Activated T-helper 17 cell treated with anti-CD3 and anti-CD28 coated beads, Interleukin-2, amount 50 U/mL, for 72 hours (primary cell): Measurements from ENCODE around the gene CRB1. TPM values are rescaled to one million over a fixed set of nuclear protein-coding genes. Genes with fewer than 3 reads are reported as not detected.
A peak's percentile ranks its signal among the peaks of the same experiment; 100 is the strongest.

ENCODE experiments used
- ATAC-seq: fragments of 150-1000 bp; cut with Tn5 transposase; replicated peaks from 2 replicates; pipeline ENCODE4 v1.10.0; 2021; ENCODE audit warnings: mild to moderate bottlenecking, moderate library complexity
- H3K27ac Mint-ChIP-seq: one replicate; pipeline ENCODE4 v1.8.0; 2022; ENCODE audit warnings: mixed read lengths
- H3K27me3 Mint-ChIP-seq: one replicate; pipeline ENCODE4 v1.8.0; 2022; ENCODE audit warnings: mixed read lengths
- H3K36me3 Mint-ChIP-seq: one replicate; pipeline ENCODE4 v1.8.0; 2022; ENCODE audit warnings: low read depth, mild to moderate bottlenecking, mixed read lengths
- H3K4me1 Mint-ChIP-seq: one replicate; pipeline ENCODE4 v1.8.0; 2022; ENCODE audit warnings: mixed read lengths
- H3K4me3 Mint-ChIP-seq: one replicate; pipeline ENCODE4 v1.8.0; 2022; ENCODE audit warnings: mild to moderate bottlenecking, mixed read lengths
- H3K9me3 Mint-ChIP-seq: one replicate; pipeline ENCODE4 v1.8.0; 2022; ENCODE audit warnings: mixed read lengths
- total RNA-seq, 2 donors: library from RNA; stranded (reverse); gene quantifications; one replicate each; pipeline ENCODE4 v1.2.3, GENCODE V29; 2022

Gene CRB1
- total RNA-seq: under 1 TPM in 1 of 2 donors, not detected in 1; 0.58 TPM

- no peaks in the 10 kb centered on the region for H3K9me3 Mint-ChIP-seq
- no peaks in the 10 kb centered on the region for H3K36me3 Mint-ChIP-seq
- no peak within 1 kb of the TSS for H3K4me3 Mint-ChIP-seq
- ATAC-seq: no peak
- H3K27me3 Mint-ChIP-seq: no peaks in the 10 kb centered on the region
- H3K4me1 Mint-ChIP-seq: no peaks in the 10 kb centered on the region
- no peak within 1 kb of the TSS for H3K27ac Mint-ChIP-seq
Measured at GRCh38 chr1:197268012-197268411, at the start of gene CRB1. Gene CRB1 (plus strand): TSS chr1:197268252. CDS start chr1:197268413, 161 bp downstream.

GRCh38 chr1:197218857-197219256, 49.2 kb upstream of the CRB1 start:
- Mint-ChIP-seq H3K27ac (no peak overlapping the region), H3K36me3 (no peaks in the 10 kb centered on the region), H3K9me3 (peaks cover 8% of the 10 kb centered on the region), H3K27me3 (no peaks in the 10 kb centered on the region), H3K4me3 (no peak overlapping the region), H3K4me1 (no peaks in the 10 kb centered on the region)
- peak; percentile 42 for ATAC-seq

GRCh38 chr1:197222025-197222685, 45.9 kb upstream of the CRB1 start:
- ATAC-seq: no peak
- H3K4me3 Mint-ChIP-seq: no peak overlapping the region
- no peaks in the 10 kb centered on the region for H3K9me3 Mint-ChIP-seq
- H3K4me1 Mint-ChIP-seq: no peaks in the 10 kb centered on the region
- no peaks in the 10 kb centered on the region for H3K27me3 Mint-ChIP-seq
- no peaks in the 10 kb centered on the region for H3K36me3 Mint-ChIP-seq
- no peak overlapping the region for H3K27ac Mint-ChIP-seq

- H3K27me3 Mint-ChIP-seq: no peaks in the 10 kb centered on the region
- no peak for ATAC-seq
- H3K4me1 Mint-ChIP-seq: no peaks in the 10 kb centered on the region
- no peak overlapping the region for H3K4me3 Mint-ChIP-seq
- no peaks in the 10 kb centered on the region for H3K36me3 Mint-ChIP-seq
- no peak overlapping the region for H3K27ac Mint-ChIP-seq
- no peaks in the 10 kb centered on the region for H3K9me3 Mint-ChIP-seq
Measured at GRCh38 chr1:197222780-197223179, 45.3 kb upstream of the CRB1 start.

DNA sequence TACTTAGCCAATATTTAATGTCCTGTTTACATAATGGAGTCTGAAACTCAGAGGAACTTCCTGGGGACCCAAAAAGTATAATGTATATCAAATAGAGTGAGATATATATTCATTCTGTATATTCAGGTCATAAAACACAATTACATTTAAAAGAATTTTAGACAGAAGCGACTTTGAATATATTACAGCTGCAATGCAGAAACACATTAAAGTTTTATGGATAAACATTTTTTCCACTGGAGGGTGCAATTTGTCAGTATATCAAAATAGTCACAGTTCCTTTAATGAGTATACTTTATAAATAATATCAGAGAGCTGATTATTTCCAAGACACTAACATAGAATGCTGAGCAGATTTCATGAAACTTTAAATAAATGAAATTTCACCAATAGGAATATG, 43.9 kb upstream of the CRB1 start:
- Mint-ChIP-seq H3K27me3 (no peaks in the 10 kb centered on the region), H3K4me3 (no peak overlapping the region), H3K9me3 (no peaks in the 10 kb centered on the region), H3K27ac (no peak overlapping the region), H3K4me1 (no peaks in the 10 kb centered on the region), H3K36me3 (no peaks in the 10 kb centered on the region)
- ATAC-seq: no peak

DNA sequence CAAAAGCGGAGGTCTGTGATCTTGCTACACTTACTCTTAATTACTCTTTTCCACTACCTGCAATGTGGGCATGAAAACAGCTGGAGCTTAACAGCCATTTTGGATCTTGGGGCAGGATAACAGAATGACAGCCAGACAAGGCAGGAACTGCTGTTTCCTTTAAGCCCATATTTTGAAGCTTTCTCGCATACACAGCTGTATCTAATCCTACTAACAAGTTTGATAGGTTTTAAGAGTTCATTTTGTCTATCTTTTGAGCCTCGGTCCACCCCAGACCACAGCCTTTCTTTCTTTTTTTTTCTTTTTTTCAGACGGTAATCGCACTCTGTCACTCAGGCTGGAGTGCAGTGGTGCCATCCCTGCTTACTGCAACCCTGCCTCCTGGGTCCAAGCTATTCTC, 42.4 kb upstream of the CRB1 start:
- no peaks in the 10 kb centered on the region for H3K27me3 Mint-ChIP-seq
- no peak overlapping the region for H3K27ac Mint-ChIP-seq
- H3K36me3 Mint-ChIP-seq: no peaks in the 10 kb centered on the region
- H3K4me1 Mint-ChIP-seq: no peaks in the 10 kb centered on the region
- no peaks in the 10 kb centered on the region for H3K9me3 Mint-ChIP-seq
- ATAC-seq: no peak
- H3K4me3 Mint-ChIP-seq: no peak overlapping the region

DNA sequence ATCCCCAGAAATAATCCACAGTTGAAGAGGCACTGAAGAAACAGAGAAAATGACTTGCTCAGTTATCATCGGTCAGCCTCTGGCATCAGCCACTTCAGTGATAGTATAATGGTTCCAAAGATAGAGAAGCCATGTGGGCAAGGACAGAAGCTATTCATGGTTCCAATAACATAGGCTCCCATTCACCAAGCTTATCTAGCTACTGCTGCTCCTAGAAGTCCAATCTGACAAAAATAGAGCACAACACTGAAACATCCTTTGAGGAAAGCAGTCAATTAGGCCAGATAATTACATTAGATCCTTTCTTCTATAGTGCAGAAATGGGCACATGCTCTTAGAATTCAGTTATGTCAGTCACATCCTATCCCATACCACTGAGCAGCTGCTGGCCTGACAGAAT, 33.5 kb upstream of the CRB1 start:
- H3K9me3 Mint-ChIP-seq: no peaks in the 10 kb centered on the region
- H3K27me3 Mint-ChIP-seq: no peaks in the 10 kb centered on the region
- H3K27ac Mint-ChIP-seq: no peak overlapping the region
- no peak overlapping the region for H3K4me3 Mint-ChIP-seq
- no peaks in the 10 kb centered on the region for H3K4me1 Mint-ChIP-seq
- ATAC-seq: no peak
- no peaks in the 10 kb centered on the region for H3K36me3 Mint-ChIP-seq

DNA sequence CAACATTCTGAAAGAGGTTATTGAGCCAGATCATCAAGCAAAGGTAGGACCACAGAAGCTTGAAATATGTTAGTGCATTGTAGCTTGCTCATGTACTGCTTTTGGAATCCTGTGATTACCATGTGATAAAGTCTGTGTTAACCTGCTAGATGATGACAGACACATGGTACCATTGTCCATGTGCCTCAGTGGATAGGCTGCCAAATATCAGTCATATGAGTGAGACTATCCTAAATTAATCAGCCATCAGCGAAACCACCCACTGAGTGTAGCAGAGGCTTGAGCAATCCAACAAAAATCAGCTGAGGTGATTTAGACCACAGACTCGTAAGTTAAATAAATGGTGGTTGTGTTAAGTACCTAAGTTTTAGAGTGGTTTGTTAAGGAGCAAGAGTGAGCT, 32.7 kb upstream of the CRB1 start:
- no peak overlapping the region for H3K4me3 Mint-ChIP-seq
- no peak overlapping the region for H3K27ac Mint-ChIP-seq
- no peaks in the 10 kb centered on the region for H3K9me3 Mint-ChIP-seq
- ATAC-seq: no peak
- H3K4me1 Mint-ChIP-seq: no peaks in the 10 kb centered on the region
- no peaks in the 10 kb centered on the region for H3K27me3 Mint-ChIP-seq
- H3K36me3 Mint-ChIP-seq: no peaks in the 10 kb centered on the region

DNA sequence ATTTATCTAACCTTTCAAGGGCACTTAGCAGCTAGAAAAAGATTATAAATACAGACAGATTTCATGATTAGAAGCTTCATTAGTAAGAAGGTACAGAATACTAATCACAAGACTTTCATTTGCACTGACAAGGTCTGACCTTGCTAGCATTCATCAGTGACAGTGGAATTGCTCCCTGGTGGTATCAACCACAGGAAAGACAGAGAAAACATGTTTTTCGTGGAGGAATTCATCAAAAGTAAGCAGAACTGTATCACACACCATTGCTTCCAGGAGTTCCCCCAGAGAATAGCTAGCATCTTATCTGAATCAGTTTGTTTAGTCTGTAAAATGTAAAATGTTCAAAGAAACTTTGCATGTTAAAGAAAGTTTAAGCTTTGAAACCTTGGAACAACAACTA, 20.6 kb upstream of the CRB1 start:
- H3K4me3 Mint-ChIP-seq: no peak overlapping the region
- H3K9me3 Mint-ChIP-seq: peaks cover 5% of the 10 kb centered on the region
- no peak overlapping the region for H3K27ac Mint-ChIP-seq

DNA sequence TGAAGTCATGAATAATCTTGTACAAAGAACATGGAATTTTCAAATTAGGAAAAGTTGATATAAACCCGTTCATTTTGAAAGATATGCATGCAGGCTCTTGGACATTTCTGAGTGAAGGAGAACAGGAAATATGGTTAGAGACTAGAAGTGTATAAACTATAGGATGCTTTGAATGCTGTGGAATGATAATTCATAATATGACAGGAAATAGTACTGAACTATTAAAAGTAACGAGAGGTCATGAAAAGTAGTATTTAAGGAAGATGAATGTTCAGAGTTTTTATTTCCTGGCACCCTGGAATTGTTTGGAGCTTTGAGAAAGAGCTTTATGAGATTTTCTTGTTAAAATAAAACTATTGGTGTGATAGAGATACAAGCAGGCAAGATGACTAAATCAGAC, 18.7 kb upstream of the CRB1 start:
- Mint-ChIP-seq H3K27me3 (no peaks in the 10 kb centered on the region), H3K9me3 (no peaks in the 10 kb centered on the region), H3K4me3 (no peak overlapping the region), H3K27ac (no peak overlapping the region), H3K4me1 (no peaks in the 10 kb centered on the region), H3K36me3 (no peaks in the 10 kb centered on the region)
- no peak for ATAC-seq

More for the DNA sequence above, 20.6 kb upstream of the CRB1 start:
- H3K4me1 Mint-ChIP-seq: no peaks in the 10 kb centered on the region
- H3K36me3 Mint-ChIP-seq: no peaks in the 10 kb centered on the region
- no peak for ATAC-seq
- no peaks in the 10 kb centered on the region for H3K27me3 Mint-ChIP-seq

GRCh38 chr1:197250616-197251015, 17.4 kb upstream of the CRB1 start:
- no peaks in the 10 kb centered on the region for H3K27me3 Mint-ChIP-seq
- no peak overlapping the region for H3K4me3 Mint-ChIP-seq
- H3K4me1 Mint-ChIP-seq: no peaks in the 10 kb centered on the region
- ATAC-seq: no peak
- H3K36me3 Mint-ChIP-seq: no peaks in the 10 kb centered on the region
- H3K27ac Mint-ChIP-seq: no peak overlapping the region
- H3K9me3 Mint-ChIP-seq: no peaks in the 10 kb centered on the region

DNA sequence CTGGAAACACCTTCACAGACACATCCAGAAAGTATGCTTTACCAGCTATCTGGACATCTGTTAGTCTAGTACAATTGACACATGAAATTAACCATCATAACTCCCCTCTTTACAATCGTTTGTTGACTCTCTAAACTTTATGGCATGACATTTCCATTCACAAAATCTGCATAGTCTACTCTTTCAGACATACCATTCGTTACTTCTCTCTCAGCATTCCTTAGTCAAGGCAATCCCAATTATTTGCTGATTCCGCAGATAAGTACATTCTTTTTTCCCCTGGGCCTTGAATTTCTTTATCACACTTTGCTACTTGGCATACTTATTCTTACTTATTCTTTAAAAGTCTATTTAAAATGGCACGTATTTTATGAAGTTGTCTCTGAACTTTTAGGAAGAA, 15.1 kb upstream of the CRB1 start:
- Mint-ChIP-seq H3K4me3 (no peak overlapping the region), H3K9me3 (no peaks in the 10 kb centered on the region), H3K4me1 (no peaks in the 10 kb centered on the region), H3K36me3 (no peaks in the 10 kb centered on the region), H3K27me3 (no peaks in the 10 kb centered on the region), H3K27ac (no peak overlapping the region)
- ATAC-seq: no peak

- Mint-ChIP-seq H3K9me3 (no peaks in the 10 kb centered on the region), H3K27me3 (no peaks in the 10 kb centered on the region)
- no peak for ATAC-seq
Measured at GRCh38 chr1:197254866-197255265, 13.2 kb upstream of the CRB1 start.

DNA sequence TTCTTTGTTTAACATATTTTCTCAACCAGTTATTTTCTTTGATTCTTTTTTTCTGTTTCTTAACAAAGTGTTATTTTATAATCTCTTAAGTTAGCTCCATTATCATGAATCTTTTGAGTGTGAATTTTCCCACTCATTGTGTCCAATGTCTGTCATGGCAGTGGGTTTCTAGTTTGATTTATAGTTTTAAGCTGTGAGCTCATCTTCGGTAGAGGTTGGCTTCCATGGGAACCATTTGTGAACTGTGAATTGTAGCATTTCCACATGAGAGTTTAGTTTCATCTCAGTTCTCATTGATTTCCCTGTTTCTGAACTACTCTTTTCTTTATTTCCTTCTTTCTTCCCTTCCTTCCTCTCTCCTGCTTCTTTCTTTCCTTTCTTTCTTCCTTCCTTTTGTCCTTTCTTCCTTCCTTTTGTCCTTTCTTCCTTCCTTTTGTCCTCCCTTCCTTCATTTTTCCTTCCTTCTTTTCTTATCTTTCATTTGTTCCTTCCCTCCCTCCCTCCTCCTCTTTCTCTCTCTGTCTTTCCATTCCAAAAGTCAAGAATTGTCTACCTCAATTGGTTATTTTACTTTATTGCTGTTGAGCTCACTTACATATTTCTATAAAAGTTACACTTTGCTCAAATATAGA, 3.0 kb upstream of the CRB1 start:
- H3K36me3 Mint-ChIP-seq: no peaks in the 10 kb centered on the region
- H3K9me3 Mint-ChIP-seq: no peaks in the 10 kb centered on the region
- no peak for ATAC-seq
- no peak overlapping the region for H3K4me3 Mint-ChIP-seq
- H3K27me3 Mint-ChIP-seq: no peaks in the 10 kb centered on the region
- no peak overlapping the region for H3K27ac Mint-ChIP-seq
- H3K4me1 Mint-ChIP-seq: no peaks in the 10 kb centered on the region

More at GRCh38 chr1:197254866-197255265, 13.2 kb upstream of the CRB1 start:
- H3K4me1 Mint-ChIP-seq: no peaks in the 10 kb centered on the region
- no peaks in the 10 kb centered on the region for H3K36me3 Mint-ChIP-seq
- H3K27ac Mint-ChIP-seq: no peak overlapping the region
- H3K4me3 Mint-ChIP-seq: no peak overlapping the region

DNA sequence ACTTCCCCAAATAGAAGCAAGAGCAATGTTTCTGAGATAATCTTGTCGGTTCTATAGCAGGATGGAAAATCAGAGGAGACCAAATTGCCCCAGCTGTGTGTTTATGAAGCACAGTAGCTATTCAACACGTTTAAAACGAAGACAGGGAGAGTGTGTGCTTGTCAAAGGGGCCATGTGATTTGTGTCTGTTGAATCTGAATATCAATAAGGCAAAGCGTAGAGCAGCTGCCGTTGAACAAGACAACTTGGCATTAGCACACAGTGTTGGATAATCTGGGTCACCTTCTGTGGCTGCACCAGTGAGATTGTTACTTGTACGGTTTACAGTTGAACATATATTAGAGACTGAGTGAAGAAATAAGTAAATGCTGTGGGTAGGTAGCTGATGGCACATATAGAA, 1.0 kb downstream of the CRB1 start:
- Mint-ChIP-seq H3K36me3 (no peaks in the 10 kb centered on the region), H3K4me3 (no peak overlapping the region), H3K9me3 (no peaks in the 10 kb centered on the region), H3K27ac (no peak overlapping the region), H3K4me1 (no peaks in the 10 kb centered on the region), H3K27me3 (no peaks in the 10 kb centered on the region)
- ATAC-seq: no peak
